ENCODE data around the gene CDC73.
"Not testable (repeated sequence)": the region's sequence is repeated elsewhere in the genome, so short reads cannot be mapped to it uniquely, and the experiment has no call there.

The CDC73 gene

GRCh38 chr1:193216920-193217319 is 95.1 kb downstream of the CDC73 start:
- Mint-ChIP-seq H3K9me3 (no peaks in the 10 kb centered on the region), H3K27ac (no peak overlapping the region), H3K4me1 (no peaks in the 10 kb centered on the region), H3K4me3 (no peak overlapping the region), H3K27me3 (no peaks in the 10 kb centered on the region), H3K36me3 (peaks cover 60% of the 10 kb centered on the region)
- ATAC-seq = no peak

GRCh38 chr1:193219391-193219790 is 97.6 kb downstream of the CDC73 start:
- no peak for ATAC-seq
- Mint-ChIP-seq H3K27me3 (no peaks in the 10 kb centered on the region), H3K27ac (no peak overlapping the region), H3K9me3 (no peaks in the 10 kb centered on the region), H3K36me3 (peaks cover 65% of the 10 kb centered on the region), H3K4me1 (no peaks in the 10 kb centered on the region), H3K4me3 (no peak overlapping the region)

- no peak overlapping the region for H3K4me3 Mint-ChIP-seq
- ATAC-seq = no peak
- H3K4me1 Mint-ChIP-seq = peaks cover 13% of the 10 kb centered on the region
- peaks cover 73% of the 10 kb centered on the region for H3K36me3 Mint-ChIP-seq
- H3K27me3 Mint-ChIP-seq = no peaks in the 10 kb centered on the region
- H3K27ac Mint-ChIP-seq = no peak overlapping the region
- H3K9me3 Mint-ChIP-seq = no peaks in the 10 kb centered on the region
These were observed 99.8 kb downstream of the CDC73 start for GRCh38 chr1:193221651-193222050.

- no peaks in the 10 kb centered on the region for H3K27me3 Mint-ChIP-seq
- no peaks in the 10 kb centered on the region for H3K9me3 Mint-ChIP-seq
- no peak overlapping the region for H3K4me3 Mint-ChIP-seq
- H3K4me1 Mint-ChIP-seq = peaks cover 16% of the 10 kb centered on the region
- H3K27ac Mint-ChIP-seq = no peak overlapping the region
- peaks cover 73% of the 10 kb centered on the region for H3K36me3 Mint-ChIP-seq
- ATAC-seq = no peak
These were observed 100.3 kb downstream of the CDC73 start for GRCh38 chr1:193222056-193222615.

GRCh38 chr1:193229136-193229535 is 107.3 kb downstream of the CDC73 start:
- no peak overlapping the region for H3K27ac Mint-ChIP-seq
- no peaks in the 10 kb centered on the region for H3K27me3 Mint-ChIP-seq
- no peak for ATAC-seq

GRCh38 chr1:193231146-193231545 is 109.3 kb downstream of the CDC73 start:
- H3K36me3 Mint-ChIP-seq = peaks cover 39% of the 10 kb centered on the region
- not testable (repeated sequence) for H3K4me3 Mint-ChIP-seq, H3K9me3 Mint-ChIP-seq, H3K27ac Mint-ChIP-seq, H3K4me1 Mint-ChIP-seq, ATAC-seq, H3K27me3 Mint-ChIP-seq

More at GRCh38 chr1:193229136-193229535, 107.3 kb downstream of the CDC73 start:
- no peaks in the 10 kb centered on the region for H3K9me3 Mint-ChIP-seq
- peaks cover 43% of the 10 kb centered on the region for H3K36me3 Mint-ChIP-seq
- peaks cover 16% of the 10 kb centered on the region for H3K4me1 Mint-ChIP-seq
- no peak overlapping the region for H3K4me3 Mint-ChIP-seq

GRCh38 chr1:193234530-193234929 is 112.7 kb downstream of the CDC73 start:
- H3K27ac Mint-ChIP-seq = no peak overlapping the region
- ATAC-seq = no peak
- no peaks in the 10 kb centered on the region for H3K4me1 Mint-ChIP-seq
- peaks cover 48% of the 10 kb centered on the region for H3K36me3 Mint-ChIP-seq
- H3K27me3 Mint-ChIP-seq = no peaks in the 10 kb centered on the region
- no peak overlapping the region for H3K4me3 Mint-ChIP-seq
- no peaks in the 10 kb centered on the region for H3K9me3 Mint-ChIP-seq

GRCh38 chr1:193237381-193237978 is 115.6 kb downstream of the CDC73 start:
- Mint-ChIP-seq H3K9me3 (no peaks in the 10 kb centered on the region), H3K4me3 (no peak overlapping the region), H3K27ac (no peak overlapping the region), H3K4me1 (peaks cover 20% of the 10 kb centered on the region), H3K27me3 (no peaks in the 10 kb centered on the region), H3K36me3 (peaks cover 73% of the 10 kb centered on the region)
- no peak for ATAC-seq

- H3K36me3 Mint-ChIP-seq = peaks cover 78% of the 10 kb centered on the region
- H3K27me3 Mint-ChIP-seq = no peaks in the 10 kb centered on the region
- no peak overlapping the region for H3K4me3 Mint-ChIP-seq
- H3K9me3 Mint-ChIP-seq = no peaks in the 10 kb centered on the region
- ATAC-seq = no peak
- peaks cover 20% of the 10 kb centered on the region for H3K4me1 Mint-ChIP-seq
- no peak overlapping the region for H3K27ac Mint-ChIP-seq
These were observed 118.8 kb downstream of the CDC73 start for GRCh38 chr1:193240609-193241008.

- Mint-ChIP-seq H3K36me3 (peaks cover 84% of the 10 kb centered on the region), H3K4me3 (no peak overlapping the region), H3K9me3 (no peaks in the 10 kb centered on the region), H3K27me3 (no peaks in the 10 kb centered on the region), H3K27ac (no peak overlapping the region), H3K4me1 (peaks cover 20% of the 10 kb centered on the region)
- no peak for ATAC-seq
These were observed 119.4 kb downstream of the CDC73 start for GRCh38 chr1:193241132-193241827.

- no peak for ATAC-seq
- H3K36me3 Mint-ChIP-seq = peaks cover 91% of the 10 kb centered on the region
- no peak overlapping the region for H3K4me3 Mint-ChIP-seq
- H3K27me3 Mint-ChIP-seq = no peaks in the 10 kb centered on the region
- H3K4me1 Mint-ChIP-seq = peaks cover 20% of the 10 kb centered on the region
- no peak overlapping the region for H3K27ac Mint-ChIP-seq
- H3K9me3 Mint-ChIP-seq = no peaks in the 10 kb centered on the region
These were observed 120.2 kb downstream of the CDC73 start for GRCh38 chr1:193242000-193242399.

GRCh38 chr1:193249187-193249586 is 127.4 kb downstream of the CDC73 start:
- peaks cover 66% of the 10 kb centered on the region for H3K36me3 Mint-ChIP-seq
- ATAC-seq = no peak
- no peak overlapping the region for H3K27ac Mint-ChIP-seq
- H3K4me1 Mint-ChIP-seq = no peaks in the 10 kb centered on the region
- H3K9me3 Mint-ChIP-seq = peaks cover 2% of the 10 kb centered on the region
- no peak overlapping the region for H3K4me3 Mint-ChIP-seq
- no peaks in the 10 kb centered on the region for H3K27me3 Mint-ChIP-seq

GRCh38 chr1:193251950-193252349 is 130.1 kb downstream of the CDC73 start:
- Mint-ChIP-seq H3K9me3 (peaks cover 2% of the 10 kb centered on the region), H3K4me1 (no peaks in the 10 kb centered on the region), H3K27ac (no peak overlapping the region), H3K4me3 (no peak overlapping the region), H3K27me3 (no peaks in the 10 kb centered on the region), H3K36me3 (peaks cover 46% of the 10 kb centered on the region)
- no peak for ATAC-seq

GRCh38 chr1:193256019-193256418 is 134.2 kb downstream of the CDC73 start:
- Mint-ChIP-seq H3K27ac (no peak overlapping the region), H3K4me3 (no peak overlapping the region), H3K27me3 (no peaks in the 10 kb centered on the region), H3K4me1 (no peaks in the 10 kb centered on the region), H3K36me3 (peaks cover 21% of the 10 kb centered on the region), H3K9me3 (no peaks in the 10 kb centered on the region)
- ATAC-seq = no peak

GRCh38 chr1:193259636-193260035 is 137.8 kb downstream of the CDC73 start:
- no peak overlapping the region for H3K27ac Mint-ChIP-seq
- H3K27me3 Mint-ChIP-seq = no peaks in the 10 kb centered on the region
- no peaks in the 10 kb centered on the region for H3K4me1 Mint-ChIP-seq
- H3K36me3 Mint-ChIP-seq = peaks cover 18% of the 10 kb centered on the region
- no peak for ATAC-seq
- no peaks in the 10 kb centered on the region for H3K9me3 Mint-ChIP-seq
- H3K4me3 Mint-ChIP-seq = no peak overlapping the region
